Caco-2 (cell line): ENCODE data around the gene HBE1. TPM values are rescaled to one million over a fixed set of nuclear protein-coding genes. Genes with fewer than 3 reads are reported as not detected.
"Not testable (repeated sequence)": the region's sequence is repeated elsewhere in the genome, so short reads cannot be mapped to it uniquely, and the experiment has no call there.

Source experiments
- Bru-seq: library from RNA; stranded (reverse); fragments of 400-500 nt; gene quantifications from one replicate; lab custom pipeline; 2021; lab: Mats Ljungman, UMichigan
- BruChase-seq, 2 experiments: library from RNA; stranded (reverse); fragments of 400-500 nt; gene quantifications; one replicate each; lab custom pipeline; 2021; lab: Mats Ljungman, UMichigan
- BruUV-seq: library from RNA; stranded (reverse); fragments of 400-500 nt; replicated peaks from 2 replicates; lab custom pipeline; 2021; lab: Mats Ljungman, UMichigan
- CTCF ChIA-PET: fragments of 300-600 bp; sonication (Branson Sonifier 250); formaldehyde crosslinking; loops from one replicate; lab custom pipeline; 2022; ENCODE audit warnings: antibody characterized with exemption; lab: Charles Lee
- POLR2A ChIA-PET: fragments of 300-600 bp; sonication (Branson Sonifier 250); formaldehyde crosslinking; loops from one replicate; lab custom pipeline; 2022; ENCODE audit warnings: antibody characterized with exemption; lab: Charles Lee
- DNase-seq, 2 experiments: peaks; one replicate each; pipeline versions ENCODE4 v3.0.0 to v3.0.0-alpha.2; 2020 to 2022
- H3K27me3 ChIP-seq: replicated peaks from 2 replicates; pipeline ENCODE4 v1.6.0; 2011; ENCODE audit warnings: low read length; ENCODE audit not compliant: control insufficient read depth, insufficient read depth
- H3K36me3 ChIP-seq: 2 replicates; pipeline ENCODE4 v1.5.1; 2011; ENCODE audit warnings: low read length; ENCODE audit not compliant: control insufficient read depth, insufficient read depth
- H3K4me1 ChIP-seq: fragments of 250-450 bp; sonication (Bioruptor Pico); 2 replicates; pipeline ENCODE4 v1.5.1; 2020; ENCODE audit warnings: mild to moderate bottlenecking
- H3K4me3 ChIP-seq: 2 replicates; pipeline ENCODE4 v1.5.1; 2011; ENCODE audit warnings: low read depth, mild to moderate bottlenecking, control low read depth, low read length
- H3K9me3 ChIP-seq: fragments of 250-450 bp; sonication (Bioruptor Pico); 2 replicates; pipeline ENCODE4 v1.5.1; 2020; ENCODE audit warnings: mild to moderate bottlenecking, moderate library complexity
- H3K27ac Mint-ChIP-seq: one replicate; pipeline ENCODE4 v1.8.0; 2022; ENCODE audit warnings: mixed read lengths; ENCODE audit not compliant: unreplicated experiment
- H3K27me3 Mint-ChIP-seq: one replicate; pipeline ENCODE4 v1.8.0; 2022; ENCODE audit warnings: mixed read lengths; ENCODE audit not compliant: insufficient read depth, unreplicated experiment
- H3K36me3 Mint-ChIP-seq: one replicate; pipeline ENCODE4 v1.8.0; 2022; ENCODE audit warnings: mild to moderate bottlenecking, mixed read lengths; ENCODE audit not compliant: insufficient read depth, unreplicated experiment
- H3K4me1 Mint-ChIP-seq: one replicate; pipeline ENCODE4 v1.8.0; 2022; ENCODE audit warnings: low read depth, mixed read lengths; ENCODE audit not compliant: unreplicated experiment
- H3K4me3 Mint-ChIP-seq: one replicate; pipeline ENCODE4 v1.8.0; 2022; ENCODE audit warnings: mild to moderate bottlenecking, moderate library complexity, mixed read lengths; ENCODE audit not compliant: unreplicated experiment
- H3K9me3 Mint-ChIP-seq: one replicate; pipeline ENCODE4 v1.8.0; 2022; ENCODE audit warnings: mixed read lengths; ENCODE audit not compliant: unreplicated experiment
- CTCF ChIP-seq, 2 experiments: fragments of 200-600 bp in 1 of 2; IDR thresholded peaks; 1 replicate in 1 of 2; 2 replicates in 1 of 2; pipeline versions ENCODE4 v1.5.1 to v1.8.0; 2011 to 2022; ENCODE audit warnings: antibody characterized with exemption in 1 of 2, control low read depth in 1 of 2, inconsistent platforms in 1 of 2, low read depth in 1 of 2, low read length in 1 of 2, mild to moderate bottlenecking in 1 of 2, moderate library complexity in 1 of 2; ENCODE audit not compliant: insufficient read depth in 1 of 2, severe bottlenecking in 1 of 2, unreplicated experiment in 1 of 2
- intact Hi-C: fragments of 100-400 bp; cut with micrococcal nuclease; formaldehyde crosslinking; loops from one replicate; pipeline ENCODE4 v1.10.0; 2022; ENCODE audit not compliant: unreplicated experiment
- long read RNA-seq: library from polyadenylated mRNA; stranded (forward); transcript quantifications from one replicate; pipeline ENCODE4 v2.0.0, GENCODE V29; 2022
- total RNA-seq: library from RNA; stranded (reverse); gene quantifications from 2 replicates; pipeline ENCODE4 v1.2.3, GENCODE V29; 2022

Gene HBE1
- total RNA-seq (not detected in 2 replicates), Bru-seq, nascent RNA (not detected), BruChase-seq, experiment 1, labeled RNA remaining after a 2-hour chase (percentile 6 among the genes with signal in this experiment), BruChase-seq, experiment 2, labeled RNA remaining after a 6-hour chase (not detected)
- long read RNA-seq, result 0 reads

GRCh38 chr11:5269715-5270147, at the start of gene HBE1:
Gene HBE1, minus strand, starts transcription at chr11:5269945. Its CDS starts 55 bp downstream, at chr11:5269890.
- Histone ChIP-seq H3K4me3 (no peak within 1 kb of the TSS), H3K9me3 (no peaks in the 10 kb centered on the region), H3K27me3 (no peaks in the 10 kb centered on the region; the same call in 1 of the 2 replicates), H3K36me3 (no peaks in the 10 kb centered on the region), H3K4me1 (no peaks in the 10 kb centered on the region)
- ChIA-PET CTCF (no interaction called here), POLR2A (no interaction called here)
- no peak for TF ChIP-seq CTCF (IDR thresholded peaks at IDR 0.05; ENCODE audit: insufficient read depth in 1 of 2, low read depth in 1 of 2, low read length in 1 of 2, severe bottlenecking in 1 of 2, unreplicated experiment in 1 of 2)
- H3K9me3 Mint-ChIP-seq, result no peaks in the 10 kb centered on the region
- no peak within 1 kb of the TSS for H3K27ac Mint-ChIP-seq
- intact Hi-C loops, result no loop called here
- H3K4me3 Mint-ChIP-seq, result no peak within 1 kb of the TSS
- no peaks in the 10 kb centered on the region for H3K4me1 Mint-ChIP-seq
- no TSS peak for BruUV-seq
- no peak for DNase-seq
- no peaks in the 10 kb centered on the region for H3K36me3 Mint-ChIP-seq
- H3K27me3 Mint-ChIP-seq, result peaks cover 21% of the 10 kb centered on the region

- TF ChIP-seq CTCF (IDR thresholded peaks at IDR 0.05; ENCODE audit: insufficient read depth in 1 of 2, low read depth in 1 of 2, low read length in 1 of 2, severe bottlenecking in 1 of 2, unreplicated experiment in 1 of 2), result no peak
These were observed 47.5 kb upstream of the HBE1 start for GRCh38 chr11:5317292-5317691.

GRCh38 chr11:5313326-5314023, 43.7 kb upstream of the HBE1 start:
- H3K9me3 ChIP-seq, H3K4me3 ChIP-seq, H3K4me3 Mint-ChIP-seq, DNase-seq, H3K36me3 ChIP-seq, H3K9me3 Mint-ChIP-seq, POLR2A ChIA-PET, H3K27me3 ChIP-seq, H3K36me3 Mint-ChIP-seq, CTCF ChIA-PET, H3K4me1 ChIP-seq, BruUV-seq, intact Hi-C loops, H3K4me1 Mint-ChIP-seq, H3K27ac Mint-ChIP-seq: not testable (repeated sequence)
- H3K27me3 Mint-ChIP-seq, result peaks cover 11% of the 10 kb centered on the region

More at GRCh38 chr11:5317292-5317691, 47.5 kb upstream of the HBE1 start:
- H3K9me3 ChIP-seq, result 0 out of 2 replicates have a peak, but pooled peaks cover 3% of the 10 kb centered on the region
- H3K27me3 Mint-ChIP-seq, result peaks cover 13% of the 10 kb centered on the region
- intact Hi-C loops, result no loop called here
- H3K36me3 ChIP-seq, result no peaks in the 10 kb centered on the region
- CTCF ChIA-PET, result no interaction called here
- H3K36me3 Mint-ChIP-seq, result no peaks in the 10 kb centered on the region
- DNase-seq, result no peak
- H3K4me3 ChIP-seq, result no peak overlapping the region
- BruUV-seq, result no TSS peak
- POLR2A ChIA-PET, result no interaction called here
- H3K4me1 ChIP-seq, result no peaks in the 10 kb centered on the region
- no peaks in the 10 kb centered on the region for H3K4me1 Mint-ChIP-seq
- H3K9me3 Mint-ChIP-seq, result no peaks in the 10 kb centered on the region
- no peak overlapping the region for H3K4me3 Mint-ChIP-seq
- no peaks in the 10 kb centered on the region for H3K27me3 ChIP-seq
- no peak overlapping the region for H3K27ac Mint-ChIP-seq
